Upper lobe of left lung (tissue), 4 donors: ENCODE data around the gene TMEM45A.

Experiments
- EP300 ChIP-seq, 4 donors: sonication (generic); formaldehyde crosslinking; IDR thresholded peaks; one replicate each; pipeline ENCODE4 v1.5.1; 2017; ENCODE audit warnings: antibody characterized with exemption in 4 of 4, control low read depth in 2 of 4
- POLR2A ChIP-seq, 4 donors: fragments of 450-650 bp; IDR thresholded peaks; one replicate each; pipeline ENCODE4 v1.5.1; 2016 to 2017; ENCODE audit warnings: antibody characterized with exemption in 4 of 4, mild to moderate bottlenecking in 2 of 4
- POLR2AphosphoS5 ChIP-seq, 2 donors: sonication (generic); formaldehyde crosslinking; IDR thresholded peaks; one replicate each; pipeline ENCODE4 v1.5.1; 2017; ENCODE audit warnings: antibody characterized with exemption in 2 of 2
- TF ChIP-seq, protein P1 (sequence below), 6 experiments: fragments of 450-650 bp in 4 of 6; fragments of 200-600 bp in 2 of 6; sonication (generic) in 2 of 6; IDR thresholded peaks; one replicate each; pipeline ENCODE4 v1.5.1; 2016 to 2019; ENCODE audit warnings: antibody characterized with exemption in 6 of 6

DNA sequence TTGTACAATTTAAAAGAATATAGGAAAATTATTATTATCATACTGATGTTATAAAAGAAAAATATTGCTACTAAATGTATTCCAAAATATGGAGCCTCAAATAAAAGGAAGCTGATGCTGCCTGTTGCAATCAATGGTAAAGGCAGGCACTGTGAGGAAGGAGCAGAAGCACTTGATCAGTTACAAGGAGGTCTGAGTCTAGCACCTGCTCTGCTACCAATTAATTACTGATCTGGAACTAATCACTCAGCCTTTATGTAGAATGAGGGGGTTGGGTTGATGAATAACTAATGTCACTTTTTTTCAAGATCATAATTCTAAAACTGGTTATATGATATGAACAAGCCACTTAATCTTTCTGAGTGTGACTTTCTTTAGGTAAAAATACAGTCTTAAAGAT, 122.5 kb downstream of the TMEM45A start:
- TF ChIP-seq POLR2A (IDR thresholded peaks at IDR 0.05) (no peak), POLR2AphosphoS5 (IDR thresholded peaks at IDR 0.05) (no peak), EP300 (IDR thresholded peaks at IDR 0.05) (no peak)
- TF ChIP-seq, protein P1, sequence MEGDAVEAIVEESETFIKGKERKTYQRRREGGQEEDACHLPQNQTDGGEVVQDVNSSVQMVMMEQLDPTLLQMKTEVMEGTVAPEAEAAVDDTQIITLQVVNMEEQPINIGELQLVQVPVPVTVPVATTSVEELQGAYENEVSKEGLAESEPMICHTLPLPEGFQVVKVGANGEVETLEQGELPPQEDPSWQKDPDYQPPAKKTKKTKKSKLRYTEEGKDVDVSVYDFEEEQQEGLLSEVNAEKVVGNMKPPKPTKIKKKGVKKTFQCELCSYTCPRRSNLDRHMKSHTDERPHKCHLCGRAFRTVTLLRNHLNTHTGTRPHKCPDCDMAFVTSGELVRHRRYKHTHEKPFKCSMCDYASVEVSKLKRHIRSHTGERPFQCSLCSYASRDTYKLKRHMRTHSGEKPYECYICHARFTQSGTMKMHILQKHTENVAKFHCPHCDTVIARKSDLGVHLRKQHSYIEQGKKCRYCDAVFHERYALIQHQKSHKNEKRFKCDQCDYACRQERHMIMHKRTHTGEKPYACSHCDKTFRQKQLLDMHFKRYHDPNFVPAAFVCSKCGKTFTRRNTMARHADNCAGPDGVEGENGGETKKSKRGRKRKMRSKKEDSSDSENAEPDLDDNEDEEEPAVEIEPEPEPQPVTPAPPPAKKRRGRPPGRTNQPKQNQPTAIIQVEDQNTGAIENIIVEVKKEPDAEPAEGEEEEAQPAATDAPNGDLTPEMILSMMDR (IDR thresholded peaks at IDR 0.05): no peak
